ENCODE results near the gene LMO7.

The LMO7 gene

DNA sequence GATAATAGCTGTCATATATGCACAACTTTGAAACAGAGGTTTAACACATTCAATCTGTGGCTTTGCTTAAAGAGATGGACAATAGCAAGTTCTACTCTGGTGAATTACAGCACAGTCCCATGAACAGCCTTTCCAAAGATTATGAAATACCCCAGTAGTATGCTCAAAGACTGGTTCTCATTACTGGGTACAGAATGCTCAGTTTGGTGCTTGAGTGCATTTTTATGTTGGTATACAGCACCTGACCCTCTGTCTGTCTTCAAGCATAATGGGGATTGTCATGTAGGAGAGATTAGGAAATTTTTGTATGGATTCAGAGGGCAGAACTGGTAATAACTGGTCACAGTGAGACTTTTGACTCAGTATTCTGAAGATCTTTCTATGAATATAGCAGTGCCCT is 7.6 kb downstream of the LMO7 start:
- H3K4me1 ChIP-seq (ENCODE audit: control insufficient read depth in 1 of 2, insufficient read depth in 2 of 2, low read length in 2 of 2), result no peaks in the 10 kb centered on the region
- no peak overlapping the region for H3K27ac ChIP-seq (ENCODE audit: low read depth, low read length)
- H3K4me3 ChIP-seq (ENCODE audit: low read depth in 1 of 2, low read length in 2 of 2), result no peak overlapping the region
- no peaks in the 10 kb centered on the region for H3K9me3 ChIP-seq (ENCODE audit: control insufficient read depth in 1 of 2, low read length in 2 of 2)
- no peaks in the 10 kb centered on the region for H3K36me3 ChIP-seq (ENCODE audit: control insufficient read depth in 1 of 2, insufficient read depth in 2 of 2, low read length in 2 of 2)
- H3K27me3 ChIP-seq (ENCODE audit: control insufficient read depth in 1 of 2, insufficient read depth in 2 of 2, low read length in 2 of 2), result no peaks in the 10 kb centered on the region
- H3K9ac ChIP-seq (ENCODE audit: low read depth in 1 of 2, low read length in 2 of 2), result no peak overlapping the region

GRCh38 chr13:75645141-75645540 is 9.0 kb downstream of the LMO7 start:
- no peaks in the 10 kb centered on the region for H3K36me3 ChIP-seq (ENCODE audit: control insufficient read depth in 1 of 2, insufficient read depth in 2 of 2, low read length in 2 of 2)
- no peaks in the 10 kb centered on the region for H3K9me3 ChIP-seq (ENCODE audit: control insufficient read depth in 1 of 2, low read length in 2 of 2)
- no peak overlapping the region for H3K27ac ChIP-seq (ENCODE audit: low read depth, low read length)
- H3K4me3 ChIP-seq (ENCODE audit: low read depth in 1 of 2, low read length in 2 of 2), result no peak overlapping the region
- no peak overlapping the region for H3K9ac ChIP-seq (ENCODE audit: low read depth in 1 of 2, low read length in 2 of 2)
- no peaks in the 10 kb centered on the region for H3K4me1 ChIP-seq (ENCODE audit: control insufficient read depth in 1 of 2, insufficient read depth in 2 of 2, low read length in 2 of 2)
- H3K27me3 ChIP-seq (ENCODE audit: control insufficient read depth in 1 of 2, insufficient read depth in 2 of 2, low read length in 2 of 2), result no peaks in the 10 kb centered on the region

DNA sequence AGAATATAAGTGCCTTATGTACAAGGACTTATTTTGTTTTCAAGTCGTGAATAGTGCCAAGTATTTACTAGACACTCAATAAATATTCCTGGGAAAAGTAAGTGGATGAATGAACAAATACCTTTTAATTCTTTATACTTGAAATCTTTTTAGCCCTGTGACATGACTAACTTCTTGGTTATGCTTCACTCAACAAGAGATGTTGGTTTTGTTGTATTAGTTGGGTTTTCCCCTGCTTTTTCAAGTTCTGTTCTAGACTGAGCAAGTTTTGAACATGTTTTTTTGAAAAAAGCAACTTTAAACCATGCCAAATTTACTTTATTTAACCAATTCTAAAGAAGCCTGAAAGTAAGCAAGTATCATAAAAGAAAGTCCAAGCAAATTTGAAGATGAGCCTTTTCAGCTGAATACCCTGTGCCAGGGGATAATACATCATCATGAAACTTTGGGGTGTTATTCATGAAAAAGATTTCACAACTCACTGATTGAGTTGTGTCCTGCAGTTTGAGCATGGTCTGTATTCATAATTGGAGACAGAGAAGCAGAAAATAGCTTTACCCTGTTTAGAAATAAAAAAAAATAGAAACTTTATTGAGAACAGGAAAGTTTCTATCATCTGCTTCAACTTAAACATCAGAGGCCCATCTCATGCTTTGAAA is 11.1 kb downstream of the LMO7 start:
- no peak overlapping the region for H3K4me3 ChIP-seq (ENCODE audit: low read depth in 1 of 2, low read length in 2 of 2)
- H3K9me3 ChIP-seq (ENCODE audit: control insufficient read depth in 1 of 2, low read length in 2 of 2), result no peaks in the 10 kb centered on the region

DNA sequence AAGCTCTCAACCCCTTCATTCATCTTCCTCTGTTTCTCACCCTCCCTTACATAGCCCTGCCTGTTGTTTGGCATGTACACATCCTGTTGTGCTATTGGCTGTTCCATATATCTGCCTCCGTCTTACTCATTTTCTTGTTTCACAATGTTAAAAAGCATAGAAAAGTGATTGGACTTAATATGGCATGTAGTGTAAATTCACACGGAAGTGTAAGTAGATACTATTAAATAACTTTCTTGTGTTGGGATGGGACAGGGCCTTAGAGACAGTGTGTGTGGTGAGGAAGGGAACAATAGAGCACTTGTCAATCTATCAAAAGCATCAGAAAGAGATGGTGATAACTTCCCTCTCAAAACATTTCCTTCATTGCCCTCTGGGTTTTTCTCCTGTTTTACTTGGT is 12.3 kb downstream of the LMO7 start:
- no peak overlapping the region for H3K27ac ChIP-seq (ENCODE audit: low read depth, low read length)
- H3K4me1 ChIP-seq (ENCODE audit: control insufficient read depth in 1 of 2, insufficient read depth in 2 of 2, low read length in 2 of 2), result no peaks in the 10 kb centered on the region
- no peaks in the 10 kb centered on the region for H3K27me3 ChIP-seq (ENCODE audit: control insufficient read depth in 1 of 2, insufficient read depth in 2 of 2, low read length in 2 of 2)
- H3K9ac ChIP-seq (ENCODE audit: low read depth in 1 of 2, low read length in 2 of 2), result no peak overlapping the region
- H3K9me3 ChIP-seq (ENCODE audit: control insufficient read depth in 1 of 2, low read length in 2 of 2), result no peaks in the 10 kb centered on the region
- H3K4me3 ChIP-seq (ENCODE audit: low read depth in 1 of 2, low read length in 2 of 2), result no peak overlapping the region
- no peaks in the 10 kb centered on the region for H3K36me3 ChIP-seq (ENCODE audit: control insufficient read depth in 1 of 2, insufficient read depth in 2 of 2, low read length in 2 of 2)

More for the DNA sequence above, 11.1 kb downstream of the LMO7 start:
- H3K36me3 ChIP-seq (ENCODE audit: control insufficient read depth in 1 of 2, insufficient read depth in 2 of 2, low read length in 2 of 2), result no peaks in the 10 kb centered on the region
- H3K4me1 ChIP-seq (ENCODE audit: control insufficient read depth in 1 of 2, insufficient read depth in 2 of 2, low read length in 2 of 2), result no peaks in the 10 kb centered on the region
- no peak overlapping the region for H3K9ac ChIP-seq (ENCODE audit: low read depth in 1 of 2, low read length in 2 of 2)
- H3K27me3 ChIP-seq (ENCODE audit: control insufficient read depth in 1 of 2, insufficient read depth in 2 of 2, low read length in 2 of 2), result no peaks in the 10 kb centered on the region
- no peak overlapping the region for H3K27ac ChIP-seq (ENCODE audit: low read depth, low read length)

DNA sequence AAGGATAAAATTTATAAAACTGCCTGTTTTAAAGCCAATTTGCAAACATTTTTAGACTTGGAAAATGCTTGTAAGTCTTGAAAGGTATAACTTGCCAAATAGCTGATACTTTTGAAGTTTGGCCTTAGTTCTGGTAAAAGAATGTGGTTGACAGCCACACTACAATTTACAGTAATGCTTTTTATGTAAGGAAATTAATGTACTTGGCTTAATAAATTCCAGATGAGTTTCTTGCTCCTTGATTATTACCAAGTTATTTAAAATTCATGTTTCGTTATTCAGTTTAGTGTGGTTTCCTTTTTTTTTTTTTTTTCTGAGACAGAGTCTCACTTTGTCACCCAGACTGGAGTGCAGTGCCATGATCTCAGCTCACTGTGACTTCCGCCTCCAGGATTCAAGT is 14.9 kb downstream of the LMO7 start:
- no peaks in the 10 kb centered on the region for H3K4me1 ChIP-seq (ENCODE audit: control insufficient read depth in 1 of 2, insufficient read depth in 2 of 2, low read length in 2 of 2)
- H3K4me3 ChIP-seq (ENCODE audit: low read depth in 1 of 2, low read length in 2 of 2), result no peak overlapping the region
- H3K9me3 ChIP-seq (ENCODE audit: control insufficient read depth in 1 of 2, low read length in 2 of 2), result no peaks in the 10 kb centered on the region
- H3K36me3 ChIP-seq (ENCODE audit: control insufficient read depth in 1 of 2, insufficient read depth in 2 of 2, low read length in 2 of 2), result no peaks in the 10 kb centered on the region
- no peak overlapping the region for H3K27ac ChIP-seq (ENCODE audit: low read depth, low read length)
- H3K9ac ChIP-seq (ENCODE audit: low read depth in 1 of 2, low read length in 2 of 2), result no peak overlapping the region
- H3K27me3 ChIP-seq (ENCODE audit: control insufficient read depth in 1 of 2, insufficient read depth in 2 of 2, low read length in 2 of 2), result no peaks in the 10 kb centered on the region

GRCh38 chr13:75652726-75653125 is 16.6 kb downstream of the LMO7 start:
- no peaks in the 10 kb centered on the region for H3K4me1 ChIP-seq (ENCODE audit: control insufficient read depth in 1 of 2, insufficient read depth in 2 of 2, low read length in 2 of 2)
- no peak overlapping the region for H3K9ac ChIP-seq (ENCODE audit: low read depth in 1 of 2, low read length in 2 of 2)
- no peaks in the 10 kb centered on the region for H3K9me3 ChIP-seq (ENCODE audit: control insufficient read depth in 1 of 2, low read length in 2 of 2)
- H3K27me3 ChIP-seq (ENCODE audit: control insufficient read depth in 1 of 2, insufficient read depth in 2 of 2, low read length in 2 of 2), result no peaks in the 10 kb centered on the region
- no peak overlapping the region for H3K27ac ChIP-seq (ENCODE audit: low read depth, low read length)
- H3K4me3 ChIP-seq (ENCODE audit: low read depth in 1 of 2, low read length in 2 of 2), result no peak overlapping the region
- H3K36me3 ChIP-seq (ENCODE audit: control insufficient read depth in 1 of 2, insufficient read depth in 2 of 2, low read length in 2 of 2), result no peaks in the 10 kb centered on the region

- H3K9me3 ChIP-seq (ENCODE audit: control insufficient read depth in 1 of 2, low read length in 2 of 2), result no peaks in the 10 kb centered on the region
- H3K27me3 ChIP-seq (ENCODE audit: control insufficient read depth in 1 of 2, insufficient read depth in 2 of 2, low read length in 2 of 2), result no peaks in the 10 kb centered on the region
- H3K4me3 ChIP-seq (ENCODE audit: low read depth in 1 of 2, low read length in 2 of 2), result no peak overlapping the region
- no peak overlapping the region for H3K27ac ChIP-seq (ENCODE audit: low read depth, low read length)
- H3K4me1 ChIP-seq (ENCODE audit: control insufficient read depth in 1 of 2, insufficient read depth in 2 of 2, low read length in 2 of 2), result no peaks in the 10 kb centered on the region
- H3K36me3 ChIP-seq (ENCODE audit: control insufficient read depth in 1 of 2, insufficient read depth in 2 of 2, low read length in 2 of 2), result no peaks in the 10 kb centered on the region
- H3K9ac ChIP-seq (ENCODE audit: low read depth in 1 of 2, low read length in 2 of 2), result no peak overlapping the region
Measured at GRCh38 chr13:75656425-75656989, 20.4 kb downstream of the LMO7 start.

DNA sequence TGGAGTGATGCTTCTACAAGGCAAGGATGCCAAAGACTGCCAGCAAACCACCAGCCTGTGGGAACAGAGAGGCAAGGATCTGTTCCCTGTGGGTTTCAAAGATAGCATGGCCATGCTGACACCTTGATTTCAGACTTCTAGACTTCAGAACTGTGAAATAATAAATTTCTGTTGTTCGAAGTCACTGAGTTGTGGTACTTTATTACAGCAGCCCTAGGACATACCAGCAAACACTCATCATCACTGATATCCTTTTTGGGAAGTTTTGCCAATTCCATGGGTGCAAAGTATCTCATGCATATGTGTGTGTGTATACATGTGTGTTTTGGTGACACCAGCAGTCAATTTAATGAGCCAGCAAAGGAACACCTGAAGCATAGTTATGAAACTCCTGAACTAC is 21.0 kb downstream of the LMO7 start:
- H3K4me1 ChIP-seq (ENCODE audit: control insufficient read depth in 1 of 2, insufficient read depth in 2 of 2, low read length in 2 of 2), result no peaks in the 10 kb centered on the region
- no peak overlapping the region for H3K4me3 ChIP-seq (ENCODE audit: low read depth in 1 of 2, low read length in 2 of 2)
- no peak overlapping the region for H3K9ac ChIP-seq (ENCODE audit: low read depth in 1 of 2, low read length in 2 of 2)
- H3K9me3 ChIP-seq (ENCODE audit: control insufficient read depth in 1 of 2, low read length in 2 of 2), result no peaks in the 10 kb centered on the region
- no peak overlapping the region for H3K27ac ChIP-seq (ENCODE audit: low read depth, low read length)
- no peaks in the 10 kb centered on the region for H3K36me3 ChIP-seq (ENCODE audit: control insufficient read depth in 1 of 2, insufficient read depth in 2 of 2, low read length in 2 of 2)
- H3K27me3 ChIP-seq (ENCODE audit: control insufficient read depth in 1 of 2, insufficient read depth in 2 of 2, low read length in 2 of 2), result no peaks in the 10 kb centered on the region

DNA sequence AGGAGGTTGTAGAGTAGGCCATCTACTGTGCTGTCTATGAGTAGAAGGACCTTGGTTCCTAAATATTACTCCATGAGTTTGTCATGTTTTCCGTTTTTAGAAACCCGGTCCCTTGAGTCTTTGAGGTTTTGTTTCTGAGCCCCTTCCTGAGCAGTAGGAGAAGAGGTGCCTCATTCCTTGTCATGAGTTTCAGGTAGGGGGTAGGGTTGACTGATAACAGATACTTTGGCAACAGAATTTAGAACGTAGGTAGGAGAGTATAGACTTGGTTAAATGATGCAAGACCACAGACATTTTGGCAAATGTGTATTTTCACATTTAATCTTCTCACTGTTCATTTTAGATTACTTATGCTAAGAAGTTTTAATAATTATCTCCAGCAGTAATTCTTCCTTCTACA is 24.6 kb downstream of the LMO7 start:
- Histone ChIP-seq H3K9me3 (ENCODE audit: control insufficient read depth in 1 of 2, low read length in 2 of 2) (no peaks in the 10 kb centered on the region), H3K27me3 (ENCODE audit: control insufficient read depth in 1 of 2, insufficient read depth in 2 of 2, low read length in 2 of 2) (no peaks in the 10 kb centered on the region), H3K27ac (ENCODE audit: low read depth, low read length) (no peak overlapping the region), H3K9ac (ENCODE audit: low read depth in 1 of 2, low read length in 2 of 2) (no peak overlapping the region), H3K4me1 (ENCODE audit: control insufficient read depth in 1 of 2, insufficient read depth in 2 of 2, low read length in 2 of 2) (no peaks in the 10 kb centered on the region), H3K36me3 (ENCODE audit: control insufficient read depth in 1 of 2, insufficient read depth in 2 of 2, low read length in 2 of 2) (no peaks in the 10 kb centered on the region), H3K4me3 (ENCODE audit: low read depth in 1 of 2, low read length in 2 of 2) (no peak overlapping the region)

GRCh38 chr13:75661443-75661842 is 25.3 kb downstream of the LMO7 start:
- H3K4me3 ChIP-seq (ENCODE audit: low read depth in 1 of 2, low read length in 2 of 2), result no peak overlapping the region
- no peaks in the 10 kb centered on the region for H3K36me3 ChIP-seq (ENCODE audit: control insufficient read depth in 1 of 2, insufficient read depth in 2 of 2, low read length in 2 of 2)
- no peak overlapping the region for H3K9ac ChIP-seq (ENCODE audit: low read depth in 1 of 2, low read length in 2 of 2)

More at GRCh38 chr13:75661443-75661842, 25.3 kb downstream of the LMO7 start:
- Histone ChIP-seq H3K9me3 (ENCODE audit: control insufficient read depth in 1 of 2, low read length in 2 of 2) (no peaks in the 10 kb centered on the region), H3K4me1 (ENCODE audit: control insufficient read depth in 1 of 2, insufficient read depth in 2 of 2, low read length in 2 of 2) (no peaks in the 10 kb centered on the region), H3K27me3 (ENCODE audit: control insufficient read depth in 1 of 2, insufficient read depth in 2 of 2, low read length in 2 of 2) (no peaks in the 10 kb centered on the region), H3K27ac (ENCODE audit: low read depth, low read length) (no peak overlapping the region)

All from duodenal mucosa (tissue), 2 donors.